ENCODE data around the gene IQCM.
"Not testable (repeated sequence)": the region's sequence is repeated elsewhere in the genome, so short reads cannot be mapped to it uniquely, and the experiment has no call there.

IQCM gene

DNA sequence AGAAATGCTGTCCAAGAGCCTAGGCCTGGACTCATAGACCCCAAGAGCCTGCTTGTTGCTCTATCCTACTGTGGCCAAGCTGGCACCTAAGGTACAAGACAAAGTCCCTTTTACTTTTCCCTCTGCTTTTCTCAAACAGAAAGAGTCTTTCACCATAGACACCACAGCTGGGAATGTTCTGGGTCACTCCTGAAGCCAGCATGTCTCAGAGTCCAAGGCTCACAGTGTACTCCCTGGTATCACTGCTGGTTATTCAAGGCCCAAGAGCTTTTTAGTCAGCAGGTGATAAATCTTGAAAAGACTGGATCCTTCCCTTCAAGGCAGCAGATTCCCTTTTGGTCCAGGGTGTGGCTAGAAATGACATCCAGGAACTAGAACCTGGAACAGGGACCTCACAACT is 328.8 kb downstream of the IQCM start:
- no peaks in the 10 kb centered on the region for H3K79me2 ChIP-seq
- H3K4me2 ChIP-seq (ENCODE audit: low read length) = no peak overlapping the region
- no peak overlapping the region for H3K4me3 ChIP-seq (ENCODE audit: low read depth, low read length)
- no peaks in the 10 kb centered on the region for H3K27me3 ChIP-seq (ENCODE audit: control insufficient read depth, insufficient read depth, low read length)
- no peak for TF ChIP-seq CTCF (IDR thresholded peaks at IDR 0.05)
- no peaks in the 10 kb centered on the region for H3K36me3 ChIP-seq (ENCODE audit: control insufficient read depth, insufficient read depth, low read length)
- no peak overlapping the region for H3K9ac ChIP-seq
- H3K9me3 ChIP-seq (ENCODE audit: control insufficient read depth, low read length) = no peaks in the 10 kb centered on the region
- no peak overlapping the region for H2AFZ ChIP-seq
- no peak overlapping the region for H3K27ac ChIP-seq
- no peaks in the 10 kb centered on the region for H3K4me1 ChIP-seq

DNA sequence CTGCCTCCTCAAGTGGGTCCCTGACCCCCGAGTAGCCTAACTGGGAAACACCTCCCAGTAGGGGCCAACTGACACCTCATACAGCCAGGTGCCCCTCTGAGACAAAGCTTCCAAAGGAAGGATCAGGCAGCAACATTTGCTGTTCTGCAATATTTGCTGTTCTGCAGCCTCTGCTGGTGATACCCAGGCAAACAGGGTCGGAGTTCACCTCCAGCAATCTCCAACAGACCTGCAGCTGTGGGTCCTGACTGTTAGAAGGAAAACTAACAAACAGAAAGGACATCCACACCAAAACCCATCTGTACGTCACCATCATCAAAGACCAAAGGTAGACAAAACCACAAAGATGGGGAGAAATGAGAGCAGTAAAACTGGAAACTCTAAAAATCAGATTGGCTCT is 347.0 kb downstream of the IQCM start:
- not testable (repeated sequence) for H2AFZ ChIP-seq; H3K36me3 ChIP-seq (ENCODE audit: control insufficient read depth, insufficient read depth, low read length); H3K79me2 ChIP-seq; H3K27ac ChIP-seq; H3K4me2 ChIP-seq (ENCODE audit: low read length); H3K9ac ChIP-seq; H3K27me3 ChIP-seq (ENCODE audit: control insufficient read depth, insufficient read depth, low read length); H3K4me1 ChIP-seq; H3K4me3 ChIP-seq (ENCODE audit: low read depth, low read length); H3K9me3 ChIP-seq (ENCODE audit: control insufficient read depth, low read length)

- Histone ChIP-seq H3K4me3 (ENCODE audit: low read depth, low read length) (no peak overlapping the region), H3K4me2 (ENCODE audit: low read length) (no peak overlapping the region), H3K4me1 (no peaks in the 10 kb centered on the region), H2AFZ (no peak overlapping the region), H3K9me3 (ENCODE audit: control insufficient read depth, low read length) (no peaks in the 10 kb centered on the region), H3K9ac (no peak overlapping the region), H3K36me3 (ENCODE audit: control insufficient read depth, insufficient read depth, low read length) (no peaks in the 10 kb centered on the region), H3K27me3 (ENCODE audit: control insufficient read depth, insufficient read depth, low read length) (no peaks in the 10 kb centered on the region), H3K27ac (no peak overlapping the region), H3K79me2 (no peaks in the 10 kb centered on the region)
- no peak for TF ChIP-seq CTCF (IDR thresholded peaks at IDR 0.05)
Observed at GRCh38 chr4:149466446-149466845, 349.2 kb downstream of the IQCM start.

- Histone ChIP-seq H3K36me3 (ENCODE audit: control insufficient read depth, insufficient read depth, low read length) (no peaks in the 10 kb centered on the region), H3K4me2 (ENCODE audit: low read length) (no peak overlapping the region), H3K27ac (no peak overlapping the region), H3K79me2 (no peaks in the 10 kb centered on the region), H3K4me3 (ENCODE audit: low read depth, low read length) (no peak overlapping the region), H3K4me1 (no peaks in the 10 kb centered on the region), H3K9me3 (ENCODE audit: control insufficient read depth, low read length) (no peaks in the 10 kb centered on the region), H3K9ac (no peak overlapping the region), H2AFZ (no peak overlapping the region), H3K27me3 (ENCODE audit: control insufficient read depth, insufficient read depth, low read length) (no peaks in the 10 kb centered on the region)
- TF ChIP-seq CTCF (IDR thresholded peaks at IDR 0.05) = no peak
Observed at GRCh38 chr4:149465955-149466354, 349.7 kb downstream of the IQCM start.

DNA sequence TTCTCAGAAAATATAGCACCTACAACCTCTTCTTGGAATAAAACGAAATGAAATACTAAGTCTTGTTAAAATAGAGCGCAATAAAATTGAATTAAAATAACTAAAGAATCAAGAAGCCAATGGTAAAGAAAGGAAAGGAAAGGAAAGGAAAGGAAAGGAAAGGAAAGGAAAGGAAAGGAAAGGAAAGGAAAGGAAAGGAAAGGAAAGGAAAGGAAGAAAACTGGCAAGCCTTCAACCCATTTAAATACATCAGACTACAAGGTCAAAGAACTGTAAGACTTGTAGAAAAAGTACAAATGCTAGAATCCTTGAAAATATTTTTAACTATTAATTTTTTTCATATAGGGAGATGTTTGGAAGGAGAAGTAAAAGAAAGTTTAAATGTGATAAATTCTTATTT is 372.1 kb downstream of the IQCM start:
- H3K79me2 ChIP-seq = no peaks in the 10 kb centered on the region
- no peaks in the 10 kb centered on the region for H3K27me3 ChIP-seq (ENCODE audit: control insufficient read depth, insufficient read depth, low read length)
- no peaks in the 10 kb centered on the region for H3K9me3 ChIP-seq (ENCODE audit: control insufficient read depth, low read length)
- no peak overlapping the region for H3K27ac ChIP-seq
- no peak overlapping the region for H2AFZ ChIP-seq
- H3K4me1 ChIP-seq = no peaks in the 10 kb centered on the region
- no peak overlapping the region for H3K9ac ChIP-seq
- no peaks in the 10 kb centered on the region for H3K36me3 ChIP-seq (ENCODE audit: control insufficient read depth, insufficient read depth, low read length)
- no peak overlapping the region for H3K4me2 ChIP-seq (ENCODE audit: low read length)
- TF ChIP-seq CTCF (IDR thresholded peaks at IDR 0.05) = no peak
- no peak overlapping the region for H3K4me3 ChIP-seq (ENCODE audit: low read depth, low read length)
